Panc1 (cell line): ENCODE measurements around the gene SCNN1G. TPM values are rescaled to one million over a fixed set of nuclear protein-coding genes. Genes with fewer than 3 reads are reported as not detected.

Source experiments
- ATAC-seq: fragments of 200-7000 bp; cut with Tn5 transposase; 2 replicates; pipeline ENCODE4 v1.9.1; 2020; ENCODE audit warnings: mild to moderate bottlenecking, moderate library complexity
- BruUV-seq: library from RNA; stranded (reverse); fragments of 400-500 nt; replicated peaks from 2 replicates; lab custom pipeline; 2021; lab: Mats Ljungman, UMichigan
- CTCF ChIA-PET: fragments of 300-600 bp; sonication (Branson Sonifier 250); formaldehyde crosslinking; loops from one replicate; lab custom pipeline; 2022; ENCODE audit warnings: antibody characterized with exemption; lab: Charles Lee
- POLR2A ChIA-PET: fragments of 300-600 bp; sonication (Branson Sonifier 250); formaldehyde crosslinking; loops from one replicate; lab custom pipeline; 2022; ENCODE audit warnings: antibody characterized with exemption; lab: Charles Lee
- DNase-seq: peaks from one replicate; pipeline ENCODE4 v3.0.0-alpha.2; 2010; ENCODE audit warnings: low read depth, low spot score
- H3K27ac ChIP-seq: 2 replicates; pipeline ENCODE4 v1.5.1; 2011; ENCODE audit warnings: mild to moderate bottlenecking, low read length, inconsistent platforms
- H3K27me3 ChIP-seq: fragments of 200-500 bp; sonication (Bioruptor generic); 2 replicates; pipeline ENCODE4 v1.6.0; 2014; ENCODE audit warnings: low read length, inconsistent platforms; ENCODE audit not compliant: control insufficient read depth, insufficient read depth
- H3K36me3 ChIP-seq: fragments of 200-500 bp; sonication (Bioruptor generic); 2 replicates; pipeline ENCODE4 v1.5.1; 2014; ENCODE audit warnings: inconsistent platforms, mild to moderate bottlenecking, low read length, moderate library complexity; ENCODE audit not compliant: control insufficient read depth, insufficient read depth
- H3K4me1 ChIP-seq: 2 replicates; pipeline ENCODE4 v1.5.1; 2011; ENCODE audit warnings: inconsistent platforms, mild to moderate bottlenecking, low read length, moderate library complexity; ENCODE audit not compliant: control insufficient read depth, insufficient read depth
- H3K4me3 ChIP-seq, 2 experiments: 2 replicates each; pipeline ENCODE4 v1.5.1; 2011 to 2012; ENCODE audit warnings: low read depth in 2 of 2, low read length in 2 of 2, mild to moderate bottlenecking in 2 of 2, inconsistent platforms in 1 of 2, moderate library complexity in 1 of 2
- H3K9me3 ChIP-seq: fragments of 200-500 bp; sonication (Bioruptor generic); 2 replicates; pipeline ENCODE4 v1.5.1; 2014; ENCODE audit warnings: low read depth, mild to moderate bottlenecking, inconsistent platforms, low read length, moderate library complexity; ENCODE audit not compliant: control insufficient read depth, insufficient read depth
- CTCF ChIP-seq: fragments of 450-650 bp; IDR thresholded peaks from 2 replicates; pipeline ENCODE4 v1.5.1; 2017; ENCODE audit warnings: mild to moderate bottlenecking
- POLR2AphosphoS5 ChIP-seq: IDR thresholded peaks from 2 replicates; pipeline ENCODE4 v1.6.1; 2012; ENCODE audit warnings: mild to moderate bottlenecking, low read depth, low read length, moderate library complexity
- SIN3A ChIP-seq: IDR thresholded peaks from 2 replicates; pipeline ENCODE4 v1.6.1; 2012; ENCODE audit warnings: low read depth, mild to moderate bottlenecking, low read length, moderate library complexity, borderline replicate concordance; ENCODE audit not compliant: insufficient read depth
- TCF7L2 ChIP-seq: IDR thresholded peaks from 2 replicates; pipeline ENCODE4 v1.6.1; 2011; ENCODE audit warnings: mild to moderate bottlenecking, low read depth, low read length, inconsistent platforms
- in situ Hi-C: cut with HindIII; loops from 2 replicates; pipeline ENCODE4 v1.10.0; 2016; ENCODE audit warnings: low sequenced_read_pairs, low pct_unique_long_range_greater_than_20kb
- intact Hi-C: fragments of 100-400 bp; cut with micrococcal nuclease; formaldehyde crosslinking; loops from one replicate; pipeline ENCODE4 v1.10.0; 2022; ENCODE audit not compliant: unreplicated experiment
- total RNA-seq: library from RNA; stranded (reverse); gene quantifications from one replicate; pipeline ENCODE4 v1.2.1, GENCODE V29; 2021; ENCODE audit not compliant: unreplicated experiment
- TF ChIP-seq, protein P1 (sequence below), 2 experiments: IDR thresholded peaks; 2 replicates each; pipeline ENCODE4 v1.6.1; 2011 to 2012; ENCODE audit warnings: low read depth in 2 of 2, control low read depth in 1 of 2, low read length in 1 of 2, mild to moderate bottlenecking in 1 of 2, moderate library complexity in 1 of 2; ENCODE audit not compliant: insufficient read depth in 1 of 2

Gene SCNN1G
- total RNA-seq, 1 experiment from 2014 or later, result 3.4 TPM

DNA sequence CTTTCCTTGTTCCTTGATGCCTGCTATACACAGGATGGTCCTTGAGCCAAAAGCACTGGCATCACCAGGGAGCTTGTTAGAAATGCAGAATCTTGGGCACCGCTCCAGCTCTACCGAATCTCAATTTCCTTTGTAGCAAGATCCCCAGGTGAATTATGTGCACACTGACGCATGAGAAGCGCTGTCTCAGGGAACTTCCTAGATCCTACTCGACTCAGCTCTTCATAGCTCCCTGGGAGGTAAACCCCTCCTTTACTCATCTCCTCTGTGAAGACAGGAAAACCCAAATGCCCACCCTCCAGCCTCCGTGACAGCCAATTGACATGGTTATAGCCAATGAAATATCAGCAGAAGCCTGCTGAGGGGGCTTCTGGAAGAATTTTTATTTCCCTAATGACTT, 37.4 kb upstream of the SCNN1G start:
- in situ Hi-C loops (no loop called here), intact Hi-C loops (no loop called here)
- Histone ChIP-seq H3K36me3 (no peaks in the 10 kb centered on the region; the same call in 1 of the 2 replicates), H3K27me3 (no peaks in the 10 kb centered on the region), H3K27ac (peak overlapping the region; percentile 68), H3K4me1 (peaks cover 53% of the 10 kb centered on the region), H3K4me3 (0 out of 4 replicates have a peak overlapping the region, but pooled peaks of 1 of the 2 experiments have one; percentile 0), H3K9me3 (no peaks in the 10 kb centered on the region)
- DNase-seq (no peak), ATAC-seq (no peak)
- ChIA-PET POLR2A (interaction anchor here (0.7 kb wide), 1 partner anchor 789 kb away, joined by 3 read pairs; no protein-coding TSS in a partner anchor), CTCF (no interaction called here)
- no peak for TF ChIP-seq POLR2AphosphoS5
- no peak for TF ChIP-seq TCF7L2
- TF ChIP-seq SIN3A, result no peak
- TF ChIP-seq CTCF, result no peak
- TF ChIP-seq, protein P1, sequence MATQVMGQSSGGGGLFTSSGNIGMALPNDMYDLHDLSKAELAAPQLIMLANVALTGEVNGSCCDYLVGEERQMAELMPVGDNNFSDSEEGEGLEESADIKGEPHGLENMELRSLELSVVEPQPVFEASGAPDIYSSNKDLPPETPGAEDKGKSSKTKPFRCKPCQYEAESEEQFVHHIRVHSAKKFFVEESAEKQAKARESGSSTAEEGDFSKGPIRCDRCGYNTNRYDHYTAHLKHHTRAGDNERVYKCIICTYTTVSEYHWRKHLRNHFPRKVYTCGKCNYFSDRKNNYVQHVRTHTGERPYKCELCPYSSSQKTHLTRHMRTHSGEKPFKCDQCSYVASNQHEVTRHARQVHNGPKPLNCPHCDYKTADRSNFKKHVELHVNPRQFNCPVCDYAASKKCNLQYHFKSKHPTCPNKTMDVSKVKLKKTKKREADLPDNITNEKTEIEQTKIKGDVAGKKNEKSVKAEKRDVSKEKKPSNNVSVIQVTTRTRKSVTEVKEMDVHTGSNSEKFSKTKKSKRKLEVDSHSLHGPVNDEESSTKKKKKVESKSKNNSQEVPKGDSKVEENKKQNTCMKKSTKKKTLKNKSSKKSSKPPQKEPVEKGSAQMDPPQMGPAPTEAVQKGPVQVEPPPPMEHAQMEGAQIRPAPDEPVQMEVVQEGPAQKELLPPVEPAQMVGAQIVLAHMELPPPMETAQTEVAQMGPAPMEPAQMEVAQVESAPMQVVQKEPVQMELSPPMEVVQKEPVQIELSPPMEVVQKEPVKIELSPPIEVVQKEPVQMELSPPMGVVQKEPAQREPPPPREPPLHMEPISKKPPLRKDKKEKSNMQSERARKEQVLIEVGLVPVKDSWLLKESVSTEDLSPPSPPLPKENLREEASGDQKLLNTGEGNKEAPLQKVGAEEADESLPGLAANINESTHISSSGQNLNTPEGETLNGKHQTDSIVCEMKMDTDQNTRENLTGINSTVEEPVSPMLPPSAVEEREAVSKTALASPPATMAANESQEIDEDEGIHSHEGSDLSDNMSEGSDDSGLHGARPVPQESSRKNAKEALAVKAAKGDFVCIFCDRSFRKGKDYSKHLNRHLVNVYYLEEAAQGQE (IDR thresholded peaks at IDR 0.05; ENCODE audit: insufficient read depth in 1 of 2, low read depth in 2 of 2, low read length in 1 of 2), result no peak
- no TSS peak for BruUV-seq

DNA sequence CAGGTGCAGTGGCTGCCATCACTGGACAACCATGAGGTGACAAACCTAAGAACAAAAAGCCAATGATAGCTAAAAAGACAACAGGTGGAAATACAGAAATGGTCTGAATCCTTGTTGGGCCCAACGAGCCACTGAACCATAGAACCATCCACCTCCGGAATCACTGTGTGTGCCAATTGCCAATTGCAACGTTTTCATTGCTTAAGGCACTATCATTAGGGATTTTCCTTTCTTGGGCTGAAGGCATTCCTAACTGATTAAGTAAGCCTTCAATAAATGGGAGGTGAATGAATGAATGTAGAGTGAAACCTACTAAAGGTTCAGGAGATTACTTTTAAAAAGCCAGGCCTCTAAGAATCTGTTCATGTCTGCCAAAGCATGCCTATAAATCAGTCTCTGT, 36.9 kb upstream of the SCNN1G start:
- ChIA-PET POLR2A (interaction anchor here (0.7 kb wide), 1 partner anchor 788 kb away, joined by 3 read pairs; no protein-coding TSS in a partner anchor), CTCF (no interaction called here)
- Histone ChIP-seq H3K36me3 (no peaks in the 10 kb centered on the region; the same call in 1 of the 2 replicates), H3K27me3 (no peaks in the 10 kb centered on the region), H3K4me3 (0 out of 4 replicates have a peak overlapping the region, but pooled peaks of 1 of the 2 experiments have one; percentile 0), H3K9me3 (no peaks in the 10 kb centered on the region), H3K4me1 (peaks cover 54% of the 10 kb centered on the region), H3K27ac (peak overlapping the region; percentile 68)
- ATAC-seq, result no peak
- intact Hi-C loops (no loop called here), in situ Hi-C loops (no loop called here)
- TF ChIP-seq CTCF (no peak), TCF7L2 (no peak), SIN3A (no peak), POLR2AphosphoS5 (no peak)
- TF ChIP-seq, protein P1 (IDR thresholded peaks at IDR 0.05; ENCODE audit: insufficient read depth in 1 of 2, low read depth in 2 of 2, low read length in 1 of 2), result no peak
- BruUV-seq, result no TSS peak
- no peak for DNase-seq
